ENCODE data around the gene SF3B6. TPM values are rescaled to one million over a fixed set of nuclear protein-coding genes. Genes with fewer than 3 reads are reported as not detected.
"Not testable (repeated sequence)": the region's sequence is repeated elsewhere in the genome, so short reads cannot be mapped to it uniquely, and the experiment has no call there.

The SF3B6 gene
- total and polyA plus RNA-seq, 12 donors: 29.2 to 81.7 (median 57.4) TPM

DNA sequence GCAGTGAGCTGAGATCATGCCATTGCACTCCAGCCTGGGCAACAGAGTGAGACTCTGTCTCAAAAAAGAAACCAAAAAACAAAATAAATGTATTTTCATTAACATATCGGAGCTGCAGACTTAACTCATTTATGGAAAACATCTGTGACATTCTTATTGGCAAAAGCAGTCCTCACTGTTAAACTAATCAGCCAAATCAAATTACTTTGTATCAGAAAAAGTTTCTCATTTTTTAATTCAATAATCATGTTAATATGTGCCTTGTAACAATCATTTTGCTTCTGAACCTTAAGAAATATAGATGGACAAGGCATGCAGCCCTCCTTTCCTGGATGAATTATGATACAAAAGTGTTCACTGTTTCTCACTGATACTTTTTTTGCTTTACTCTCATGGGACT, 26.6 kb upstream of the SF3B6 start:
- Histone ChIP-seq H3K4me3 (no peak overlapping the region), H3K27me3 (no peaks in the 10 kb centered on the region), H3K36me3 (peaks cover 0 to 13% (median 0%) of the 10 kb centered on the region in 9 donors), H3K9me3 (peaks cover 0 to 19% (median 0%) of the 10 kb centered on the region in 11 donors), H3K4me1 (no peaks in the 10 kb centered on the region), H3K27ac (no peak overlapping the region)
- TF ChIP-seq, protein P1, sequence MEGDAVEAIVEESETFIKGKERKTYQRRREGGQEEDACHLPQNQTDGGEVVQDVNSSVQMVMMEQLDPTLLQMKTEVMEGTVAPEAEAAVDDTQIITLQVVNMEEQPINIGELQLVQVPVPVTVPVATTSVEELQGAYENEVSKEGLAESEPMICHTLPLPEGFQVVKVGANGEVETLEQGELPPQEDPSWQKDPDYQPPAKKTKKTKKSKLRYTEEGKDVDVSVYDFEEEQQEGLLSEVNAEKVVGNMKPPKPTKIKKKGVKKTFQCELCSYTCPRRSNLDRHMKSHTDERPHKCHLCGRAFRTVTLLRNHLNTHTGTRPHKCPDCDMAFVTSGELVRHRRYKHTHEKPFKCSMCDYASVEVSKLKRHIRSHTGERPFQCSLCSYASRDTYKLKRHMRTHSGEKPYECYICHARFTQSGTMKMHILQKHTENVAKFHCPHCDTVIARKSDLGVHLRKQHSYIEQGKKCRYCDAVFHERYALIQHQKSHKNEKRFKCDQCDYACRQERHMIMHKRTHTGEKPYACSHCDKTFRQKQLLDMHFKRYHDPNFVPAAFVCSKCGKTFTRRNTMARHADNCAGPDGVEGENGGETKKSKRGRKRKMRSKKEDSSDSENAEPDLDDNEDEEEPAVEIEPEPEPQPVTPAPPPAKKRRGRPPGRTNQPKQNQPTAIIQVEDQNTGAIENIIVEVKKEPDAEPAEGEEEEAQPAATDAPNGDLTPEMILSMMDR (IDR thresholded peaks at IDR 0.05): no peak
- no peak for DNase-seq
- ATAC-seq: no peak
- intact Hi-C loops (cut with DNase I): no loop called here
- 88 to 89% methylated on average over 1 of the region's 1 CpG for WGBS, 2 donors

GRCh38 chr2:24101992-24102391, 25.9 kb upstream of the SF3B6 start:
- Histone ChIP-seq H3K4me1 (no peaks in the 10 kb centered on the region), H3K4me3 (no peak overlapping the region), H3K27me3 (no peaks in the 10 kb centered on the region), H3K36me3 (peaks cover 0 to 13% (median 0%) of the 10 kb centered on the region in 9 donors), H3K9me3 (peaks cover 0 to 17% (median 0%) of the 10 kb centered on the region in 11 donors), H3K27ac (no peak overlapping the region)
- intact Hi-C loops (cut with DNase I): no loop called here
- TF ChIP-seq, protein P1 (IDR thresholded peaks at IDR 0.05): no peak
- ATAC-seq (no peak), DNase-seq (no peak)
- 68 to 95% methylated on average over 2 of the region's 2 CpGs for WGBS, 2 donors

DNA sequence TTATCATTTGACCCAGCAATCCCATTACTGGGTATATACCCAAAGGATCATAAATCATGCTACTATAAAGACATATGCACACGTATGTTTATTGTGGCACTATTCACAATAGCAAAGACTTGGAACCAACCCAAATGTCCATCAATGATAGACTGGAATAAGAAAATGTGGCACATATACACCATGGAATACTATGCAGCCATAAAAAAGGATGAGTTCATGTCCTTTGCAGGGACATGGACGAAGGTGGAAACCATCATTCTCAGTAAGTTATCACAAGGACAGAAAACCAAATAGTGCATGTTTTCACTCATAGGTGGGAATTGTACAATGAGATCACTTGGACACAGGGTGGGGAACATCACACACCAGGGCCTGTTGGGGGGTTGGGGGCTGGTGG, 24.6 kb upstream of the SF3B6 start:
- H3K27me3 ChIP-seq; H3K4me3 ChIP-seq; ATAC-seq; H3K9me3 ChIP-seq; H3K4me1 ChIP-seq; intact Hi-C loops (cut with DNase I); DNase-seq; H3K27ac ChIP-seq: not testable (repeated sequence)
- 90 to 91% methylated on average over 2 of the region's 2 CpGs for WGBS, 2 donors
- H3K36me3 ChIP-seq: peaks cover 0 to 21% (median 4%) of the 10 kb centered on the region in 9 donors

GRCh38 chr2:24095171-24095677, 19.1 kb upstream of the SF3B6 start:
- H3K4me3 ChIP-seq; DNase-seq; intact Hi-C loops (cut with DNase I); H3K9me3 ChIP-seq; ATAC-seq; H3K27ac ChIP-seq; H3K4me1 ChIP-seq; H3K27me3 ChIP-seq: not testable (repeated sequence)
- WGBS, 2 donors: 78 to 88% methylated on average over 17 of the region's 17 CpGs
- H3K36me3 ChIP-seq: peaks cover 0 to 51% (median 9%) of the 10 kb centered on the region in 9 donors

GRCh38 chr2:24093270-24093669, 17.1 kb upstream of the SF3B6 start:
- H3K9me3 ChIP-seq; intact Hi-C loops (cut with DNase I); H3K4me3 ChIP-seq; H3K27me3 ChIP-seq; ATAC-seq; H3K4me1 ChIP-seq; DNase-seq; H3K27ac ChIP-seq: not testable (repeated sequence)
- peaks cover 0 to 57% (median 9%) of the 10 kb centered on the region in 9 donors for H3K36me3 ChIP-seq
- WGBS, 2 donors: 98% methylated on average over 5 of the region's 5 CpGs

- H3K9me3 ChIP-seq: no peaks in the 10 kb centered on the region
- ATAC-seq (no peak), DNase-seq (no peak)
- peaks cover 0 to 39% (median 0%) of the 10 kb centered on the region in 9 donors for H3K36me3 ChIP-seq
- no peak overlapping the region for H3K27ac ChIP-seq
- WGBS, 2 donors: 71 to 96% methylated on average over 2 of the region's 2 CpGs
- H3K27me3 ChIP-seq: no peaks in the 10 kb centered on the region
- H3K4me3 ChIP-seq: no peak overlapping the region
- H3K4me1 ChIP-seq: peaks cover 0 to 11% (median 8%) of the 10 kb centered on the region in 9 donors
- intact Hi-C loops (cut with DNase I): loop anchor here in 7 of 10 donors (5.0 to 10.0 kb wide), 4 partner anchors 33 to 264 kb away; partner anchors contain the start of genes ATAD2B (in 1 of the 7), FAM228B (in 1 of the 7) and PFN4 (in 1 of the 7)
- TF ChIP-seq, protein P1 (IDR thresholded peaks at IDR 0.05): no peak
Measured at GRCh38 chr2:24088821-24089359, 12.8 kb upstream of the SF3B6 start.
